Natural killer cell (primary cell): Measurements from ENCODE around the gene GALNTL6. TPM values are rescaled to one million over a fixed set of nuclear protein-coding genes. Genes with fewer than 3 reads are reported as not detected.

ENCODE experiments used
- ATAC-seq, 3 donors: fragments of 150-1000 bp in 2 of 3; fragments of 200-7000 bp in 1 of 3; cut with Tn5 transposase; 1 replicate in 1 of 3; 2 replicates in 2 of 3; pipeline ENCODE4 v1.10.0; 2021; ENCODE audit warnings: mild to moderate bottlenecking in 2 of 3, moderate library complexity in 2 of 3
- DNase-seq, 2 donors: peaks; one replicate each; pipeline versions ENCODE4 v3.0.0 to v3.0.0-alpha.2; 2013 to 2021; ENCODE audit warnings: mixed read lengths in 1 of 2
- H3K27ac ChIP-seq: one replicate; pipeline ENCODE4 v1.5.1; 2013; ENCODE audit warnings: mild to moderate bottlenecking, low read length
- H3K27me3 ChIP-seq: one replicate; pipeline ENCODE4 v1.6.1; 2013; ENCODE audit warnings: low read length; ENCODE audit not compliant: control insufficient read depth, insufficient read depth
- H3K36me3 ChIP-seq: one replicate; pipeline ENCODE4 v1.6.1; 2013; ENCODE audit warnings: low read length; ENCODE audit not compliant: control insufficient read depth, insufficient read depth
- H3K4me1 ChIP-seq: one replicate; pipeline ENCODE4 v1.6.1; 2013; ENCODE audit warnings: low read length; ENCODE audit not compliant: control insufficient read depth, insufficient read depth
- H3K4me3 ChIP-seq: one replicate; pipeline ENCODE4 v1.5.1; 2013; ENCODE audit warnings: low read length
- H3K9me3 ChIP-seq: one replicate; pipeline ENCODE4 v1.6.1; 2013; ENCODE audit warnings: low read length; ENCODE audit not compliant: control insufficient read depth, insufficient read depth
- H3K27ac Mint-ChIP-seq, 2 donors: one replicate each; pipeline ENCODE4 v1.8.0; 2022; ENCODE audit warnings: mild to moderate bottlenecking in 2 of 2, mixed read lengths in 2 of 2, moderate library complexity in 1 of 2
- H3K27me3 Mint-ChIP-seq, 2 donors: one replicate each; pipeline ENCODE4 v1.8.0; 2022; ENCODE audit warnings: low read depth in 2 of 2, mixed read lengths in 2 of 2
- H3K36me3 Mint-ChIP-seq: one replicate; pipeline ENCODE4 v1.8.0; 2022; ENCODE audit warnings: mixed read lengths
- H3K4me1 Mint-ChIP-seq, 2 donors: one replicate each; pipeline ENCODE4 v1.8.0; 2022; ENCODE audit warnings: mixed read lengths in 2 of 2
- H3K4me3 Mint-ChIP-seq: one replicate; pipeline ENCODE4 v1.8.0; 2022; ENCODE audit warnings: mild to moderate bottlenecking, moderate library complexity, mixed read lengths
- H3K9me3 Mint-ChIP-seq, 2 donors: one replicate each; pipeline ENCODE4 v1.8.0; 2022; ENCODE audit warnings: mixed read lengths in 2 of 2
- CTCF ChIP-seq: fragments of 200-600 bp; IDR thresholded peaks from one replicate; pipeline ENCODE4 v1.8.0; 2022; ENCODE audit warnings: antibody characterized with exemption
- whole genome bisulfite sequencing: methylation state at CpG from one replicate; pipeline ENCODE4 v1.1.7; 2013; ENCODE audit warnings: missing lambda C conversion rate; ENCODE audit not compliant: insufficient coverage; 5-methylcytosine and 5-hydroxymethylcytosine counted together
- intact Hi-C: fragments of 100-400 bp; cut with micrococcal nuclease; formaldehyde crosslinking; loops from one replicate; pipeline ENCODE4 v1.14.2; 2022
- total RNA-seq, 4 donors: library from RNA; stranded (reverse); fragments of 120-200 nt in 1 of 4; gene quantifications; one replicate each; pipeline versions ENCODE4 v1.2.3 to v1.2.4, GENCODE V29; 2013 to 2022

Gene GALNTL6
- total RNA-seq, 3 donors from 2014 or later (not counting 1 experiment from before 2014, with no cell fraction given): not detected

GRCh38 chr4:172786039-172786792, 973.0 kb downstream of the GALNTL6 start:
- no peaks in the 10 kb centered on the region for H3K27me3 ChIP-seq
- TF ChIP-seq CTCF: no peak
- no peak overlapping the region for H3K27ac Mint-ChIP-seq

GRCh38 chr4:172787111-172787510, 973.9 kb downstream of the GALNTL6 start:
- H3K9me3 Mint-ChIP-seq: peaks cover 2 to 4% of the 10 kb centered on the region in 2 donors
- no peak overlapping the region for H3K27ac Mint-ChIP-seq
- H3K4me1 Mint-ChIP-seq: no peaks in the 10 kb centered on the region
- H3K36me3 ChIP-seq: no peaks in the 10 kb centered on the region
- no peak for DNase-seq
- H3K27me3 Mint-ChIP-seq: no peaks in the 10 kb centered on the region
- intact Hi-C loops: no loop called here
- TF ChIP-seq CTCF: no peak
- no peaks in the 10 kb centered on the region for H3K4me1 ChIP-seq
- no peak for ATAC-seq
- H3K27me3 ChIP-seq: no peaks in the 10 kb centered on the region
- 39% methylated on average over 3 of the region's 3 CpGs for WGBS
- H3K4me3 Mint-ChIP-seq: no peak overlapping the region
- H3K27ac ChIP-seq: no peak overlapping the region
- no peaks in the 10 kb centered on the region for H3K36me3 Mint-ChIP-seq
- no peak overlapping the region for H3K4me3 ChIP-seq
- H3K9me3 ChIP-seq: no peaks in the 10 kb centered on the region

More at GRCh38 chr4:172786039-172786792, 973.0 kb downstream of the GALNTL6 start:
- Histone ChIP-seq H3K27ac (no peak overlapping the region), H3K4me3 (no peak overlapping the region), H3K36me3 (no peaks in the 10 kb centered on the region), H3K9me3 (no peaks in the 10 kb centered on the region), H3K4me1 (no peaks in the 10 kb centered on the region)
- ATAC-seq (no peak), DNase-seq (no peak)
- Mint-ChIP-seq H3K4me3 (no peak overlapping the region), H3K9me3 (peaks cover 2 to 4% of the 10 kb centered on the region in 2 donors), H3K4me1 (no peaks in the 10 kb centered on the region), H3K36me3 (no peaks in the 10 kb centered on the region), H3K27me3 (no peaks in the 10 kb centered on the region)
- intact Hi-C loops: no loop called here
- WGBS: 24% methylated on average over 2 of the region's 4 CpGs

GRCh38 chr4:172791841-172792240, 978.6 kb downstream of the GALNTL6 start:
- TF ChIP-seq CTCF: no peak
- Histone ChIP-seq H3K27me3 (no peaks in the 10 kb centered on the region), H3K36me3 (no peaks in the 10 kb centered on the region), H3K4me3 (no peak overlapping the region), H3K9me3 (no peaks in the 10 kb centered on the region), H3K4me1 (no peaks in the 10 kb centered on the region), H3K27ac (no peak overlapping the region)
- intact Hi-C loops: no loop called here
- no peak for ATAC-seq
- H3K4me3 Mint-ChIP-seq: no peak overlapping the region
- no peak overlapping the region for H3K27ac Mint-ChIP-seq
- peaks cover 2 to 6% of the 10 kb centered on the region in 2 donors for H3K9me3 Mint-ChIP-seq
- WGBS: 90% methylated on average over 2 of the region's 4 CpGs
- no peaks in the 10 kb centered on the region for H3K36me3 Mint-ChIP-seq
- no peaks in the 10 kb centered on the region for H3K27me3 Mint-ChIP-seq
- no peak for DNase-seq
- H3K4me1 Mint-ChIP-seq: no peaks in the 10 kb centered on the region
